ENCODE data around the gene ADGRG1. TPM values are rescaled to one million over a fixed set of nuclear protein-coding genes. Genes with fewer than 3 reads are reported as not detected.

ADGRG1 gene
- total RNA-seq, 3 donors from 2014 or later (not counting 1 experiment from before 2014, with no cell fraction given) = 830 to 949 (median 858) TPM

DNA sequence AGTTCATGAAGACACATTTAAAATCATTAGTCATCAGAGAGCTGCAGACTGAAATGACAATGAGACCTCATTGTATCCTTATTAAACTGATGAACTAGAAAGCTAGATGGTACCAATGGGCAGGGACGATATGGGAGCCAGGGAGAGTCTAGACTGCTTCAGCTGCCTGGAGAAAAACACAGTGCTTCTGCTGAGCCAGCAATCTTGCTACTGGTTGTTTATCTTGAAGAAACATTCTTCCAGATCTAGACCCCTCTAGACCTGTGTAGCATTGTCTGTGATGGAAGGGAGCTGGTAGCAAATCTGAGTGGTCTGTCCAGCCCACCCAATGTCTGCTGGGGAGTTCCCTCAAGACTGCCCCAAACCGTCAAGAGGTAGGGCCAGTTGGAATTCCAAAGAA lies 64.2 kb downstream of the ADGRG1 start:
- Mint-ChIP-seq H3K9me3 (no peaks in the 10 kb centered on the region), H3K4me3 (no peak overlapping the region), H3K4me1 (peaks cover 20 to 26% of the 10 kb centered on the region in 2 donors), H3K36me3 (no peaks in the 10 kb centered on the region), H3K27me3 (ENCODE audit: low read depth in 2 of 2) (no peaks in the 10 kb centered on the region), H3K27ac (no peak overlapping the region)
- Histone ChIP-seq H3K9me3 (ENCODE audit: control insufficient read depth, insufficient read depth, low read length) (no peaks in the 10 kb centered on the region), H3K4me3 (ENCODE audit: low read length) (no peak overlapping the region), H3K27me3 (ENCODE audit: control insufficient read depth, insufficient read depth, low read length) (no peaks in the 10 kb centered on the region), H3K4me1 (ENCODE audit: control insufficient read depth, insufficient read depth, low read length) (peaks cover 38% of the 10 kb centered on the region), H3K27ac (ENCODE audit: low read length) (no peak overlapping the region), H3K36me3 (ENCODE audit: control insufficient read depth, insufficient read depth, low read length) (no peaks in the 10 kb centered on the region)
- no peak for TF ChIP-seq CTCF (IDR thresholded peaks at IDR 0.05)
- DNase-seq (no peak), ATAC-seq (no peak)
- WGBS (ENCODE audit: insufficient coverage) = 68% methylated on average over 2 of the region's 2 CpGs
- intact Hi-C loops (cut with micrococcal nuclease) = no loop called here

DNA sequence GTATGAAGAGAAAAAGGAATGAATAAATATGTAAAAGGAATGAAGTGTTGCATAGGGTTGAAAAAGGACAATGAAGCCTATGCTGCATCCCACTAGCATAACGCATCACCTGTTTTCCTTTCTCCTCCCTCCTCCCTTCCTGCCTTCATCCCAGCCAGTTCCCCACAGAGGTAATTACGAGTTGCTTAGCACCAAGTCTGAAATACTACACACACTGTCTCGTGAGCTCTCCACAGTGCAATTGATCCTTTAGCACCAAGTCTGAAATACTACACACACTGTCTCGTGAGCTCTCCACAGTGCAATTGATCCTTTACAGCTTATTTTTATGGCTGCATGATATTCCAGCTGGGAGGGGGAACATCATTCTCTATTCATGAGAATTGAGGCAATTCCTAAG lies 65.1 kb downstream of the ADGRG1 start:
- no peak overlapping the region for H3K27ac Mint-ChIP-seq

DNA sequence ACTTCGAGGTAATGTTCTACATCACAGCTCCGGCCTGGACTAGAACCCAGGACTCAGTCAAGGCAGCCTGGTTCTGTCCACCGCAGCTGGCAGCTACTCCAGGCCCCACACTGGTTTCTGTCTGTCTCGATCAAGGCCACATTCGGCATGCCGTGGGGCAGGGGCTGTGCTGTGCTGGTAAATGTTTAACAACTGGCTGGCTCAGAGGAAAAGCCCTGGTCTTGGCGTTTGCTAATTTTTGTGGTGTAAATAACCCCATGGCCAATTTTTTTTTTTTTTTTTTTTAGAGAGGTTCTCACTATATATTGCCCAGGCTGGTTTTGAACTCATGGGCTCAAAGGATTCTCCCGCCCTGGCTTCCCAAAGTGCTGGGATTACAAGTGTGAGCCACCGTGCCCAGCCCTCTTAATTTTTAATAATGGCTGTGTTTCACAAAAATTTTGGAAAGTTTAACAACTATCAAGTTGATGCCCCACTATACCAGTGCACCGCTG lies 65.8 kb downstream of the ADGRG1 start:
- Mint-ChIP-seq H3K27me3 (ENCODE audit: low read depth in 2 of 2) (no peaks in the 10 kb centered on the region), H3K36me3 (no peaks in the 10 kb centered on the region), H3K27ac (peak overlapping the region in 1 of 2 donors; percentile 77), H3K9me3 (no peaks in the 10 kb centered on the region), H3K4me3 (no peak overlapping the region), H3K4me1 (peaks cover 16 to 17% of the 10 kb centered on the region in 2 donors)
- Histone ChIP-seq H3K4me1 (ENCODE audit: control insufficient read depth, insufficient read depth, low read length) (peaks cover 34% of the 10 kb centered on the region), H3K27ac (ENCODE audit: low read length) (no peak overlapping the region), H3K36me3 (ENCODE audit: control insufficient read depth, insufficient read depth, low read length) (no peaks in the 10 kb centered on the region), H3K9me3 (ENCODE audit: control insufficient read depth, insufficient read depth, low read length) (no peaks in the 10 kb centered on the region), H3K4me3 (ENCODE audit: low read length) (no peak overlapping the region), H3K27me3 (ENCODE audit: control insufficient read depth, insufficient read depth, low read length) (no peaks in the 10 kb centered on the region)
- ATAC-seq (no peak), DNase-seq (no peak)
- intact Hi-C loops (cut with micrococcal nuclease) = no loop called here
- TF ChIP-seq CTCF (IDR thresholded peaks at IDR 0.05) = no peak
- 69% methylated on average over 10 of the region's 10 CpGs for WGBS (ENCODE audit: insufficient coverage)

More for the DNA sequence above, 65.1 kb downstream of the ADGRG1 start:
- no peak overlapping the region for H3K4me3 Mint-ChIP-seq
- intact Hi-C loops (cut with micrococcal nuclease) = no loop called here
- Histone ChIP-seq H3K27ac (ENCODE audit: low read length) (no peak overlapping the region), H3K36me3 (ENCODE audit: control insufficient read depth, insufficient read depth, low read length) (no peaks in the 10 kb centered on the region), H3K27me3 (ENCODE audit: control insufficient read depth, insufficient read depth, low read length) (no peaks in the 10 kb centered on the region), H3K4me3 (ENCODE audit: low read length) (no peak overlapping the region), H3K9me3 (ENCODE audit: control insufficient read depth, insufficient read depth, low read length) (no peaks in the 10 kb centered on the region), H3K4me1 (ENCODE audit: control insufficient read depth, insufficient read depth, low read length) (peaks cover 38% of the 10 kb centered on the region)
- H3K4me1 Mint-ChIP-seq = peaks cover 20 to 21% of the 10 kb centered on the region in 2 donors
- H3K9me3 Mint-ChIP-seq = no peaks in the 10 kb centered on the region
- TF ChIP-seq CTCF (IDR thresholded peaks at IDR 0.05) = no peak
- ATAC-seq (no peak), DNase-seq (no peak)
- H3K27me3 Mint-ChIP-seq (ENCODE audit: low read depth in 2 of 2) = no peaks in the 10 kb centered on the region
- H3K36me3 Mint-ChIP-seq = no peaks in the 10 kb centered on the region
- WGBS (ENCODE audit: insufficient coverage) = 91% methylated on average over 2 of the region's 4 CpGs
